BE2C (cell line): Measurements from ENCODE around the gene ZNF888.

ENCODE experiments used
- DNase-seq: peaks from one replicate; pipeline ENCODE4 v3.0.0-alpha.2; 2020
- H3K27me3 ChIP-seq: fragments of 250-450 bp; sonication (Bioruptor Pico); 2 replicates; pipeline ENCODE4 v1.5.1; 2020; ENCODE audit warnings: mild to moderate bottlenecking
- H3K36me3 ChIP-seq: fragments of 250-450 bp; sonication (Bioruptor Pico); 2 replicates; pipeline ENCODE4 v1.5.1; 2020; ENCODE audit warnings: mild to moderate bottlenecking
- H3K4me1 ChIP-seq: fragments of 250-450 bp; sonication (Bioruptor Pico); 2 replicates; pipeline ENCODE4 v1.5.1; 2020
- H3K4me3 ChIP-seq: 2 replicates; pipeline ENCODE4 v1.5.1; 2011; ENCODE audit warnings: low read depth, low read length
- H3K9me3 ChIP-seq: fragments of 250-450 bp; sonication (Bioruptor Pico); 2 replicates; pipeline ENCODE4 v1.5.1; 2020
- TF ChIP-seq, protein P1 (sequence below): IDR thresholded peaks from 2 replicates; pipeline ENCODE4 v1.5.1; 2012; ENCODE audit warnings: mild to moderate bottlenecking, low read depth, low read length

Gene ZNF888

DNA sequence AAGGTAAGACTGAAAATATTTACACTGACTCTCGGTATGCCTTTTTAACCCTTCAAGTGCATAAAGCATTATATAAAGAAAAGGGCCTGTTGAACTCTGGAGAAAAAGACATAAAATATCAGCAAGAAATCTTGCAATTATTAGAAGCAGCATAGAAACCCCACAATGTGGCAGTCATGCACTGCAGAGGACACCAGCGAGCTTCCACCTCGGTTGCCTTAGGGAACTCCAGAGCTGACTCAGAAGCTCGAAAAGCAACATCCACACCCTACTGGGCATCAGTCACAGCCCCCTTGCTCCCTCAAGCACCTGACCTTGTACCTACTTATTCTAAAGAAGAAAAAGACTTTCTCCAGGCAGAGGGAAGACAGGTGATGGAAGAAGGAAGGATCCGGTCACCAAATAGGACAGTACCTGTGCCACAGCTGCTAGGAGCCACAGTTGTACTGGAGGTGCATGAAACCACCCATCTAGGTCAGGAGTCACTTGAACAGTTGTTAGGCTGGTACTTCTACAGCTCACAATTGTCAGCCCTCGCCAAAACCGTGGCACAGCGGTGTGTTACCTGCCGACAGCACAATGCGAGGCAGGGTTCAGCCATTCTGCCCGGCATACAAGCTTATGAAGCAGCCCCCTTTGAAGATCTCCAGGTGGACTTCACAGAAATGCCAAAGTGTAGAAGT lies 36.5 kb upstream of the ZNF888 start:
- no peaks in the 10 kb centered on the region for H3K27me3 ChIP-seq
- peaks cover 6% of the 10 kb centered on the region; the same call in 1 of the 2 replicates for H3K36me3 ChIP-seq
- H3K4me1 ChIP-seq, result no peaks in the 10 kb centered on the region
- no peak for DNase-seq
- H3K9me3 ChIP-seq, result no peaks in the 10 kb centered on the region
- TF ChIP-seq, protein P1, sequence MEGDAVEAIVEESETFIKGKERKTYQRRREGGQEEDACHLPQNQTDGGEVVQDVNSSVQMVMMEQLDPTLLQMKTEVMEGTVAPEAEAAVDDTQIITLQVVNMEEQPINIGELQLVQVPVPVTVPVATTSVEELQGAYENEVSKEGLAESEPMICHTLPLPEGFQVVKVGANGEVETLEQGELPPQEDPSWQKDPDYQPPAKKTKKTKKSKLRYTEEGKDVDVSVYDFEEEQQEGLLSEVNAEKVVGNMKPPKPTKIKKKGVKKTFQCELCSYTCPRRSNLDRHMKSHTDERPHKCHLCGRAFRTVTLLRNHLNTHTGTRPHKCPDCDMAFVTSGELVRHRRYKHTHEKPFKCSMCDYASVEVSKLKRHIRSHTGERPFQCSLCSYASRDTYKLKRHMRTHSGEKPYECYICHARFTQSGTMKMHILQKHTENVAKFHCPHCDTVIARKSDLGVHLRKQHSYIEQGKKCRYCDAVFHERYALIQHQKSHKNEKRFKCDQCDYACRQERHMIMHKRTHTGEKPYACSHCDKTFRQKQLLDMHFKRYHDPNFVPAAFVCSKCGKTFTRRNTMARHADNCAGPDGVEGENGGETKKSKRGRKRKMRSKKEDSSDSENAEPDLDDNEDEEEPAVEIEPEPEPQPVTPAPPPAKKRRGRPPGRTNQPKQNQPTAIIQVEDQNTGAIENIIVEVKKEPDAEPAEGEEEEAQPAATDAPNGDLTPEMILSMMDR, result no peak
- H3K4me3 ChIP-seq, result no peak overlapping the region

DNA sequence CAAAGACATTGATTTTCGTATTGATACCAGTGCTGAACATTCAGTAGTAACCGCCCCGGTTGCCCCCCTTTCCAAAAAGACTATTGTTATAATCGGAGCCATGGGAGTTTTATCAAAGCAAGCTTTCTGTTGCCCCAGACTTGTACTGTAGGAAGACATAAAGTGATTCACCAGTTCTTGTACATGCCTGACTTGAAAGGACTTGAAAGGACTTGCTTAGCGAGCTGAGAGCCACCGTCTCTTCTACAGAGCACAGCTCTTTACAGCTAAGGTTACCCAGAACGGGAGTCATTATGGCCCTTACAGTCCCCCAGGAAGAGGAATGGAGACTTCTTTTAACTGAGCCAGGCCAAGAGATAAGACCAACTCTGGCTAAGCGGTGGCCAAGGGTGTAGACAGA lies 34.4 kb upstream of the ZNF888 start:
- DNase-seq, result no peak
- no peaks in the 10 kb centered on the region for H3K27me3 ChIP-seq
- no peak overlapping the region for H3K4me3 ChIP-seq
- no peaks in the 10 kb centered on the region for H3K4me1 ChIP-seq
- TF ChIP-seq, protein P1, result no peak
- peaks cover 6% of the 10 kb centered on the region; the same call in 1 of the 2 replicates for H3K36me3 ChIP-seq
- H3K9me3 ChIP-seq, result no peaks in the 10 kb centered on the region

DNA sequence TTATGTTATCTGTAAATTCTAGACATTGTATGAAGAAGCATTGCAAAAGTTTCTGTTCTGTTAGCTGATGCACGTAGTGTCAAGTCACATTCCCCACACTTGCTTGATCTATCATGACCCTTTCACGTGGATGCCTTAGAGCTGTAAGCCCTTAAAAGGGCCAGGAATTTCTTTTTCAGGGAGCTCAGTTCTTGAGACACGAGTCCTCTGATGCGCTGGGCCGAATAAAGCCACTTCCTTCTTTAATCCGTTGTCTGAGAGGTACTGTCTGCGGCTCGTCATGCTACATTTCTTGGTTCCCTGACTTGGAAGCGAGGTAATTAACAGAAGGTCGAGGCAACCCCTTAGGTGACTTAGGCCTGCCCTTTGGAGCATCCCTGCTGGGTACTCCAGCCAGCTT lies 33.7 kb upstream of the ZNF888 start:
- H3K27me3 ChIP-seq, result no peaks in the 10 kb centered on the region
- TF ChIP-seq, protein P1, result no peak
- H3K36me3 ChIP-seq, result peaks cover 11% of the 10 kb centered on the region
- no peak for DNase-seq
- H3K9me3 ChIP-seq, result peaks cover 3% of the 10 kb centered on the region; the same call in 1 of the 2 replicates
- no peak overlapping the region for H3K4me3 ChIP-seq
- no peaks in the 10 kb centered on the region for H3K4me1 ChIP-seq

DNA sequence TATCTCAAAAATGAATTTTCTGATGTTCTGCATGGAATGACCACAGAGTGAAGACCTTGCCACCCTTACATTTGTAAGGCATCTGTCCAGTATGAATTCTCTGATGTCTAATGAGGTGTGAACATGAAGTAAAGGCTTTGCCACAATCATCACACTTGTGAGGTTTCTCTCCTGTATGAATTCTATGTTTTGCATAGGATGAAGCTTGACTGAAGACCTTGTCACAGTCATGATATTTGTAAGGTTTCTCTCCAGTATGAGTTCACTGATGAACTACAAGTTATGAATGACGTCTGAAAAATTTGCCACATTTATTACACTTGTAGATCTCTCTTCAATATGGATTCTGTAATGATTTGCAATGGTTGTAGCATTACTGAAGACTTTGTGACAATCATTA lies 26.2 kb upstream of the ZNF888 start:
- Histone ChIP-seq H3K36me3 (peaks cover 11% of the 10 kb centered on the region), H3K27me3 (no peaks in the 10 kb centered on the region), H3K9me3 (peaks cover 9% of the 10 kb centered on the region), H3K4me3 (no peak overlapping the region), H3K4me1 (no peaks in the 10 kb centered on the region)
- TF ChIP-seq, protein P1, result no peak
- DNase-seq, result no peak

DNA sequence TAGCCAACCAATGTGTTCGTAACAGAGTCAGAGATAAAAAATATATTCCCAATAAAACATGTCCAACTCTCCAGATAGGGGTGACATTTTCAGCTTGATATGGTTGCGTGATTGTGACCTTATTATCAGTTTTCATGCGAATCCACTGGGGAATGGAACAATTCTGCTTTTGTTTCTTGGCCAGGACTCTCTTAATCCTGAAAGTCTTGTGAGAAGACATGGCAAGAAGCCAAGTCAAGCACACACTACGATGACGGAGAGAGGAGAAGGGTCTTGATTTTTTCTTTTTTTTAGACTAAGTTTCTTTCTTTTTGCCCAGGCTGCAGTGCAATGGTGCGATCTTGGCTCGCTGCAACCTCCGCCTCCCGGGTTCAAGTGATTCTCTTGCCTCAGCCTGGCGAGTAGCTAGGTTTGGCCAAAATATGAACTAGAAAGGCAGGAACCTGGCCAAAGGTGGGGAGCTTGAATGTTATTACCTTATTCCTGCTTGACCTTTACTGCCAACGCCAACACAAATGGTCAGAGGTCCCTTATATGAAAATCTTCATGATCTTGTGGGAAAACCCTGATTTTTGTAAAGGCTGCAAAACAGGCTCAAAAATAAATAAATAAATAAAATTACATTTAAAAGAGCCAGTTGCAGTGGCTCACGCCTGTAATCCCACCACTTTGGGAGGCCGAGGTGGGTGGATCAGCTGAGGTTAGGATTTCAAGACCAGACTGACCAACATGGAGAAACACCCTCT lies 25.0 kb upstream of the ZNF888 start:
- DNase-seq, result no peak
- no peaks in the 10 kb centered on the region for H3K27me3 ChIP-seq
- TF ChIP-seq, protein P1, result no peak
- H3K4me3 ChIP-seq, result no peak overlapping the region
- H3K4me1 ChIP-seq, result no peaks in the 10 kb centered on the region
- H3K36me3 ChIP-seq, result peaks cover 11% of the 10 kb centered on the region
- H3K9me3 ChIP-seq, result peaks cover 9% of the 10 kb centered on the region
